Ishikawa (cell line): ENCODE measurements around the gene TSPAN14.

ENCODE experiments used
- EGR1 ChIP-seq: IDR thresholded peaks from 2 replicates; pipeline ENCODE4 v1.6.1; 2012
- EP300 ChIP-seq: IDR thresholded peaks from 2 replicates; pipeline ENCODE4 v1.6.1; 2012; ENCODE audit warnings: borderline replicate concordance
- FOXM1 ChIP-seq: IDR thresholded peaks from 2 replicates; pipeline ENCODE4 v1.6.1; 2012; ENCODE audit warnings: low read depth, borderline replicate concordance
- NFIC ChIP-seq: IDR thresholded peaks from 2 replicates; pipeline ENCODE4 v1.6.1; 2012
- RAD21 ChIP-seq: IDR thresholded peaks from 2 replicates; pipeline ENCODE4 v1.6.1; 2012; ENCODE audit warnings: low read depth
- REST ChIP-seq: IDR thresholded peaks from 2 replicates; pipeline ENCODE4 v1.6.1; 2012; ENCODE audit warnings: low read depth, mild to moderate bottlenecking
- TAF1 ChIP-seq: IDR thresholded peaks from 2 replicates; pipeline ENCODE4 v1.6.1; 2012; ENCODE audit warnings: low read depth, mild to moderate bottlenecking
- TCF12 ChIP-seq: IDR thresholded peaks from 2 replicates; pipeline ENCODE4 v1.6.1; 2012; ENCODE audit warnings: low read depth

GRCh38 chr10:80429521-80429973 is 24.6 kb upstream of the TSPAN14 start:
- TF ChIP-seq EGR1: no peak
- TF ChIP-seq RAD21: no peak
- no peak for TF ChIP-seq TAF1
- no peak for TF ChIP-seq FOXM1
- no peak for TF ChIP-seq REST
- TF ChIP-seq NFIC: peak; percentile 40; the same call in 1 of the 2 replicates
- TF ChIP-seq TCF12: no peak
- no peak for TF ChIP-seq EP300
